K562 (cell line): Measurements from ENCODE around the gene KLK13. TPM values are rescaled to one million over a fixed set of nuclear protein-coding genes. Genes with fewer than 3 reads are reported as not detected.

ENCODE experiments used
- ATF1 ChIP-seq, 2 experiments: fragments of 450-650 bp in 1 of 2; IDR thresholded peaks; 2 replicates each; pipeline ENCODE4 v1.6.1; 2016; ENCODE audit warnings: missing compliant biosample characterization in 1 of 2, missing genetic modification characterization in 1 of 2
- CTBP1 ChIP-seq: fragments of 450-650 bp; IDR thresholded peaks from 2 replicates; pipeline ENCODE4 v1.6.1; 2016; ENCODE audit warnings: borderline replicate concordance
- ESRRA ChIP-seq: fragments of 450-650 bp; IDR thresholded peaks from 2 replicates; pipeline ENCODE4 v1.6.1; 2014; ENCODE audit warnings: low read depth, mild to moderate bottlenecking, moderate library complexity, borderline replicate concordance
- NELFE ChIP-seq: IDR thresholded peaks from 2 replicates; pipeline ENCODE4 v1.6.1; 2011; ENCODE audit warnings: mild to moderate bottlenecking; ENCODE audit not compliant: insufficient read depth, insufficient read length
- XRCC4 ChIP-seq: IDR thresholded peaks from one replicate; pipeline ENCODE4 v1.6.1; 2011; ENCODE audit not compliant: insufficient read depth, insufficient read length; ENCODE audit errors: extremely low read depth
- ZBTB17 ChIP-seq: fragments of 450-650 bp; formaldehyde crosslinking; IDR thresholded peaks from 2 replicates; pipeline ENCODE4 v1.4.0; 2020; ENCODE audit warnings: mild to moderate bottlenecking
- ZFPM2 ChIP-seq: fragments of 250-450 bp; sonication (Bioruptor Pico); IDR thresholded peaks from 2 replicates; pipeline ENCODE4 v1.5.1; 2022; ENCODE audit warnings: mild to moderate bottlenecking
- ZNF174 ChIP-seq: fragments of 250-450 bp; sonication (Bioruptor Pico); IDR thresholded peaks from 2 replicates; pipeline ENCODE4 v1.4.0; 2020; ENCODE audit warnings: mild to moderate bottlenecking
- ZNF77 ChIP-seq: fragments of 250-450 bp; sonication (Bioruptor Pico); IDR thresholded peaks from 2 replicates; pipeline ENCODE4 v1.5.0; 2020
- polyA plus RNA-seq, 8 experiments: library from polyadenylated mRNA; depleted of rRNA in 4 of 8; stranded (reverse) in 5 of 8; unstranded in 3 of 8; fragments of >200 nt; fragmentation: Nextera tagmentation in 2 of 8; fragmentation: Illumina TruSeq in 1 of 8; extraction: Ambion mirVana in 2 of 8; extraction: Trizol in 1 of 8; gene quantifications; 2 replicates each; pipeline versions ENCODE4 v1.2.1 to v1.2.3, GENCODE V29; 2011 to 2014; ENCODE audit warnings: inconsistent platforms in 1 of 8, missing spikeins in 1 of 8
- total RNA-seq, 7 experiments: library from RNA; depleted of rRNA in 6 of 7; stranded (reverse); fragments of >200 nt in 6 of 7; fragmentation: Illumina TruSeq in 2 of 7; extraction: Trizol in 2 of 7; gene quantifications; 2 replicates each; pipeline versions ENCODE4 v1.2.1 to v1.2.3, GENCODE V29; 2011 to 2021; ENCODE audit warnings: low replicate concordance in 1 of 7
- TF ChIP-seq, protein P1 (sequence below), 2 experiments: fragments of 450-650 bp; formaldehyde crosslinking in 1 of 2; IDR thresholded peaks; 2 replicates each; pipeline versions ENCODE4 v1.4.0 to v1.6.1; 2014 to 2020; ENCODE audit warnings: mild to moderate bottlenecking in 2 of 2, borderline replicate concordance in 1 of 2, low read depth in 1 of 2
- TF ChIP-seq, protein P2 (sequence below): fragments of 450-650 bp; IDR thresholded peaks from 2 replicates; pipeline ENCODE4 v1.6.1; 2018; ENCODE audit warnings: mild to moderate bottlenecking, low read depth; ENCODE audit not compliant: partially characterized antibody
- TF ChIP-seq, protein P3 (sequence below), 3 experiments: fragments of 200-800 bp in 1 of 3; sonication (Bioruptor generic) in 1 of 3; sonication (generic) in 1 of 3; formaldehyde crosslinking in 1 of 3; IDR thresholded peaks; 2 replicates each; pipeline versions ENCODE4 v1.6.1 to v1.8.0; 2016 to 2022; ENCODE audit warnings: mild to moderate bottlenecking in 2 of 3, missing compliant biosample characterization in 2 of 3, missing genetic modification characterization in 2 of 3, missing genetic modification reagents in 1 of 3

KLK13 gene
- total and polyA plus RNA-seq, 9 of the 15 experiments (the other 6 are each of a cell fraction or from before 2014, with no cell fraction given) = 0.72 to 9.0 (median 2.3) TPM

DNA sequence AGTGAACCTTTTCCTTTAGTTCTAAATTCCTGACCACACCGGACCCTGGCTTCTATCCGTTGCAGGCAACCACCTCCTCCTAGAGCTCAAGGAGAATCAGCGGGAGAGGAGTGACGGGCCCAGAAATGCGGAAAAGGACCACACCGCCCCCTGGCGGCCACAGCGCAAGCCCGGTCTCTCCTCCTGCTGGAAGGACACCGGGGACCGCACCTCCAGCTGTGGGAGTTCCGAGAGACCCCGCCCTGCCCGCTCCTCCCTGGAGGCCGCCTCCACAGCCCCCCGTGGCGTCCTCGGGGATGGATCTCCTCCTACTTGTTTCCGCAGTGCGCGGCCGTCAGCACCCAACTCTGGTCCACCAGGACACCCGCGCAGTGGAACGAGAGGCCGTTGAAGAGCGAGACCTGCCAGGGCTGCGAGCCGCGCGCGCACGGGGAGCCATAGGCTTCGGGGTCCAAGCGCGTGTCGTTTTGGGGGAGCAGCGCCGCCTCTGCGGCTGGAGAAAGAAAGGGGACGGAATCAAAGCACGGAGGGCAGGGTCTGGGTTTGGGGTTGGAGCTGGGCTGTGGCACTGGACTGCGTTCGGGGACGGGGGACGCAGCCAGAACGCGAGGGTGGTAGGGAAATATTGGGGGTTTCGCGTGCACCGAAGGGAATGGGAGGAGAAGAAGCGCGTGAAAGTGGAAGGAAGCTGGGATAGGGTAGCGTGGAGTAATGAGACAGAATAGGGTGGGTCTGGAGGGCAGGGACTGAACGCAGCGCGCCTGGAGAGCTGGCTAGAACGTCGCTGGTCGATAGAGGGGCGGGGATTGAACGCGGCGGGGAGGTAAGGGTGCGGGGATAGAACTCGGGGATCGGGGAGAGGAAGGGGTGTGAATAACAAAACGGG lies 47.9 kb downstream of the KLK13 start (continued):
- TF ChIP-seq, protein P1, sequence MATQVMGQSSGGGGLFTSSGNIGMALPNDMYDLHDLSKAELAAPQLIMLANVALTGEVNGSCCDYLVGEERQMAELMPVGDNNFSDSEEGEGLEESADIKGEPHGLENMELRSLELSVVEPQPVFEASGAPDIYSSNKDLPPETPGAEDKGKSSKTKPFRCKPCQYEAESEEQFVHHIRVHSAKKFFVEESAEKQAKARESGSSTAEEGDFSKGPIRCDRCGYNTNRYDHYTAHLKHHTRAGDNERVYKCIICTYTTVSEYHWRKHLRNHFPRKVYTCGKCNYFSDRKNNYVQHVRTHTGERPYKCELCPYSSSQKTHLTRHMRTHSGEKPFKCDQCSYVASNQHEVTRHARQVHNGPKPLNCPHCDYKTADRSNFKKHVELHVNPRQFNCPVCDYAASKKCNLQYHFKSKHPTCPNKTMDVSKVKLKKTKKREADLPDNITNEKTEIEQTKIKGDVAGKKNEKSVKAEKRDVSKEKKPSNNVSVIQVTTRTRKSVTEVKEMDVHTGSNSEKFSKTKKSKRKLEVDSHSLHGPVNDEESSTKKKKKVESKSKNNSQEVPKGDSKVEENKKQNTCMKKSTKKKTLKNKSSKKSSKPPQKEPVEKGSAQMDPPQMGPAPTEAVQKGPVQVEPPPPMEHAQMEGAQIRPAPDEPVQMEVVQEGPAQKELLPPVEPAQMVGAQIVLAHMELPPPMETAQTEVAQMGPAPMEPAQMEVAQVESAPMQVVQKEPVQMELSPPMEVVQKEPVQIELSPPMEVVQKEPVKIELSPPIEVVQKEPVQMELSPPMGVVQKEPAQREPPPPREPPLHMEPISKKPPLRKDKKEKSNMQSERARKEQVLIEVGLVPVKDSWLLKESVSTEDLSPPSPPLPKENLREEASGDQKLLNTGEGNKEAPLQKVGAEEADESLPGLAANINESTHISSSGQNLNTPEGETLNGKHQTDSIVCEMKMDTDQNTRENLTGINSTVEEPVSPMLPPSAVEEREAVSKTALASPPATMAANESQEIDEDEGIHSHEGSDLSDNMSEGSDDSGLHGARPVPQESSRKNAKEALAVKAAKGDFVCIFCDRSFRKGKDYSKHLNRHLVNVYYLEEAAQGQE (IDR thresholded peaks at IDR 0.05; ENCODE audit: borderline replicate concordance) = peak; percentile 73; the same call in 1 of the 2 replicates
- TF ChIP-seq, protein P1 (CRISPR knock-in tag; IDR thresholded peaks at IDR 0.05; ENCODE audit: low read depth) = no peak
- TF ChIP-seq CTBP1 (peak; percentile 26; the same call in 1 of the 2 replicates), ATF1 (CRISPR knock-in tag; IDR thresholded peaks at IDR 0.05) (no peak), ATF1 (tag; IDR thresholded peaks at IDR 0.05) (0 out of 2 replicates have a peak, but pooled peaks have one; percentile 29), ZNF77 (no peak), ESRRA (0 out of 2 replicates have a peak, but pooled peaks have one; percentile 18), ZNF174 (CRISPR knock-in tag) (no peak), ZFPM2 (no peak), XRCC4 (no peak), NELFE (no peak), ZBTB17 (no peak)
- TF ChIP-seq, protein P2, sequence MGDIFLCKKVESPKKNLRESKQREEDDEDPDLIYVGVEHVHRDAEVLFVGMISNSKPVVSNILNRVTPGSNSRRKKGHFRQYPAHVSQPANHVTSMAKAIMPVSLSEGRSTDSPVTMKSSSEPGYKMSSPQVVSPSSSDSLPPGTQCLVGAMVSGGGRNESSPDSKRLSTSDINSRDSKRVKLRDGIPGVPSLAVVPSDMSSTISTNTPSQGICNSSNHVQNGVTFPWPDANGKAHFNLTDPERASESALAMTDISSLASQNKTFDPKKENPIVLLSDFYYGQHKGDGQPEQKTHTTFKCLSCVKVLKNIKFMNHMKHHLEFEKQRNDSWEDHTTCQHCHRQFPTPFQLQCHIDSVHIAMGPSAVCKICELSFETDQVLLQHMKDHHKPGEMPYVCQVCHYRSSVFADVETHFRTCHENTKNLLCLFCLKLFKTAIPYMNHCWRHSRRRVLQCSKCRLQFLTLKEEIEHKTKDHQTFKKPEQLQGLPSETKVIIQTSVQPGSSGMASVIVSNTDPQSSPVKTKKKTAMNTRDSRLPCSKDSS = no peak
- TF ChIP-seq, protein P3, sequence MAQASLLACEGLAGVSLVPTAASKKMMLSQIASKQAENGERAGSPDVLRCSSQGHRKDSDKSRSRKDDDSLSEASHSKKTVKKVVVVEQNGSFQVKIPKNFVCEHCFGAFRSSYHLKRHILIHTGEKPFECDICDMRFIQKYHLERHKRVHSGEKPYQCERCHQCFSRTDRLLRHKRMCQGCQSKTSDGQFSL (CRISPR knock-in tag; IDR thresholded peaks at IDR 0.05) = no peak
- TF ChIP-seq, protein P3 (tag; IDR thresholded peaks at IDR 0.05) = no peak
